SK-N-SH (cell line): ENCODE measurements around the gene TERT. TPM values are rescaled to one million over a fixed set of nuclear protein-coding genes. Genes with fewer than 3 reads are reported as not detected.

Experiments
- CTCF ChIA-PET: fragments of 300-600, 350-600 bp; formaldehyde crosslinking; extraction: SDS; loops from one replicate; lab custom pipeline; 2021; lab: Yijun Ruan, JAX
- POLR2A ChIA-PET: fragments of 350-600 bp; sonication (Branson Sonifier 250); formaldehyde crosslinking; extraction: SDS; loops from one replicate; lab custom pipeline; 2020; ENCODE audit warnings: antibody characterized with exemption, inconsistent platforms; lab: Yijun Ruan, JAX
- DNase-seq: peaks from one replicate; pipeline ENCODE4 v3.0.0; 2012
- H2AFZ ChIP-seq: fragments of 200-600 bp; sonication (generic); 2 replicates; pipeline ENCODE4 v1.8.1; 2016; ENCODE audit warnings: antibody characterized with exemption, mild to moderate bottlenecking, low read depth
- H3F3A ChIP-seq: fragments of 200-600 bp; sonication (generic); replicated peaks from 2 replicates; pipeline ENCODE3; 2016; ENCODE audit warnings: antibody characterized with exemption, mild to moderate bottlenecking; ENCODE audit not compliant: insufficient read depth
- H3K27ac ChIP-seq, 2 experiments: fragments of 200-500 bp in 1 of 2; fragments of 200-600 bp in 1 of 2; sonication (Bioruptor generic) in 1 of 2; sonication (generic), shearing (Covaris generic) in 1 of 2; 2 replicates each; pipeline versions ENCODE4 v1.5.1 to v1.6.1; 2014 to 2016; ENCODE audit warnings: low read depth in 2 of 2, inconsistent platforms in 1 of 2, low read length in 1 of 2, mild to moderate bottlenecking in 1 of 2, mixed read lengths in 1 of 2
- H3K27me3 ChIP-seq: fragments of 200-600 bp; sonication (generic), shearing (Covaris generic); 2 replicates; pipeline ENCODE4 v1.6.1; 2016; ENCODE audit warnings: mixed run types; ENCODE audit not compliant: insufficient read depth
- H3K36me3 ChIP-seq, 2 experiments: fragments of 200-500 bp in 1 of 2; fragments of 200-600 bp in 1 of 2; sonication (Bioruptor generic) in 1 of 2; sonication (generic) in 1 of 2; replicated peaks in 1 of 2; 2 replicates each; pipeline versions ENCODE3 to v1.5.1; 2014 to 2016; ENCODE audit warnings: low read length in 1 of 2, mild to moderate bottlenecking in 1 of 2; ENCODE audit not compliant: insufficient read depth in 2 of 2, control insufficient read depth in 1 of 2
- H3K4me1 ChIP-seq, 2 experiments: fragments of 200-500 bp in 1 of 2; fragments of 200-600 bp in 1 of 2; sonication (Bioruptor generic) in 1 of 2; sonication (generic), shearing (Covaris generic) in 1 of 2; 2 replicates each; pipeline versions ENCODE4 v1.5.1 to v1.6.1; 2014 to 2016; ENCODE audit warnings: low read depth in 1 of 2, low read length in 1 of 2, mixed run types in 1 of 2; ENCODE audit not compliant: insufficient read depth in 2 of 2, control insufficient read depth in 1 of 2
- H3K4me2 ChIP-seq: fragments of 200-600 bp; sonication (generic), shearing (Covaris generic); 2 replicates; pipeline ENCODE4 v1.6.1; 2017; ENCODE audit warnings: mixed run types
- H3K4me3 ChIP-seq, 2 experiments: fragments of 200-500 bp in 1 of 2; fragments of 200-600 bp in 1 of 2; sonication (Bioruptor generic) in 1 of 2; sonication (generic), shearing (Covaris generic) in 1 of 2; 2 replicates each; pipeline versions ENCODE4 v1.5.1 to v1.8.1; 2014 to 2016; ENCODE audit warnings: low read depth in 2 of 2, inconsistent platforms in 1 of 2, low read length in 1 of 2, mild to moderate bottlenecking in 1 of 2, mixed read lengths in 1 of 2, moderate library complexity in 1 of 2
- H3K79me2 ChIP-seq: fragments of 200-600 bp; sonication (generic); 2 replicates; pipeline ENCODE4 v1.8.1; 2017; ENCODE audit warnings: mild to moderate bottlenecking; ENCODE audit not compliant: insufficient read depth
- H3K9ac ChIP-seq: fragments of 200-600 bp; sonication (generic); 2 replicates; pipeline ENCODE4 v1.6.1; 2017; ENCODE audit warnings: mixed run types
- H3K9me2 ChIP-seq: fragments of 200-600 bp; sonication (generic); 2 replicates; pipeline ENCODE4 v1.6.1; 2017; ENCODE audit warnings: mixed run types
- H3K9me3 ChIP-seq: fragments of 200-600 bp; sonication (generic); 2 replicates; pipeline ENCODE4 v1.6.1; 2017; ENCODE audit warnings: mixed run types, mild to moderate bottlenecking, moderate library complexity
- H4K20me1 ChIP-seq: fragments of 200-600 bp; sonication (generic); 2 replicates; pipeline ENCODE4 v1.6.1; 2017; ENCODE audit warnings: mild to moderate bottlenecking, mixed run types; ENCODE audit not compliant: insufficient read depth
- CHD2 ChIP-seq: fragments of 150-350 bp; IDR thresholded peaks from 2 replicates; pipeline ENCODE4 v1.6.1; 2018; ENCODE audit warnings: low read length; ENCODE audit not compliant: partially characterized antibody
- ELF1 ChIP-seq: IDR thresholded peaks from 2 replicates; pipeline ENCODE4 v1.4.0; 2012
- EP300 ChIP-seq, 2 experiments: IDR thresholded peaks; 2 replicates each; pipeline versions ENCODE4 v1.4.0 to v1.6.1; 2012; ENCODE audit warnings: borderline replicate concordance in 1 of 2, low read depth in 1 of 2, low read length in 1 of 2
- FOXM1 ChIP-seq: IDR thresholded peaks from 2 replicates; pipeline ENCODE4 v1.4.0; 2012; ENCODE audit warnings: low read depth, mild to moderate bottlenecking
- GATA2 ChIP-seq: sonication (generic); formaldehyde crosslinking; IDR thresholded peaks from 2 replicates; pipeline ENCODE4 v1.5.0; 2020; ENCODE audit warnings: mild to moderate bottlenecking, missing genetic modification reagents
- MEF2A ChIP-seq: IDR thresholded peaks from 2 replicates; pipeline ENCODE4 v1.4.0; 2012; ENCODE audit warnings: low read depth, borderline replicate concordance
- MXI1 ChIP-seq: IDR thresholded peaks from 2 replicates; pipeline ENCODE4 v1.6.1; 2012; ENCODE audit warnings: mild to moderate bottlenecking, low read depth, low read length, improper control_type of control experiment
- NRF1 ChIP-seq: IDR thresholded peaks from 2 replicates; pipeline ENCODE4 v1.6.1; 2012; ENCODE audit warnings: low read depth, mild to moderate bottlenecking, low read length
- POLR2AphosphoS5 ChIP-seq: IDR thresholded peaks from 2 replicates; pipeline ENCODE4 v1.6.1; 2012; ENCODE audit warnings: low read depth, low read length
- RCOR1 ChIP-seq: fragments of 150-350 bp; IDR thresholded peaks from 2 replicates; pipeline ENCODE4 v1.6.1; 2017; ENCODE audit warnings: antibody characterized with exemption, low read length
- RFX5 ChIP-seq: IDR thresholded peaks from 2 replicates; pipeline ENCODE4 v1.6.1; 2012; ENCODE audit warnings: mild to moderate bottlenecking, improper control_type of control experiment, low read length
- RXRA ChIP-seq: IDR thresholded peaks from 2 replicates; pipeline ENCODE4 v1.4.0; 2012; ENCODE audit warnings: low read depth, mild to moderate bottlenecking, borderline replicate concordance
- SIN3A ChIP-seq: IDR thresholded peaks from 2 replicates; pipeline ENCODE4 v1.6.1; 2012; ENCODE audit warnings: low read depth, mild to moderate bottlenecking, low read length, moderate library complexity, borderline replicate concordance
- TAF1 ChIP-seq: IDR thresholded peaks from 2 replicates; pipeline ENCODE4 v1.6.1; 2012; ENCODE audit warnings: low read depth, mild to moderate bottlenecking, low read length, moderate library complexity, borderline replicate concordance
- TCF12 ChIP-seq: IDR thresholded peaks from 2 replicates; pipeline ENCODE4 v1.4.0; 2012
- TEAD4 ChIP-seq: IDR thresholded peaks from 2 replicates; pipeline ENCODE4 v1.4.0; 2012; ENCODE audit warnings: mild to moderate bottlenecking, borderline replicate concordance; ENCODE audit not compliant: insufficient read depth
- YY1 ChIP-seq: IDR thresholded peaks from 2 replicates; pipeline ENCODE4 v1.4.0; 2012; ENCODE audit warnings: low read depth, mild to moderate bottlenecking
- WGBS: methylation state at CpG from one replicate; pipeline ENCODE4 v1.1.6; 2017; ENCODE audit warnings: low lambda C conversion rate; 5-methylcytosine and 5-hydroxymethylcytosine counted together
- polyA plus RNA-seq, 3 experiments: library from polyadenylated mRNA; depleted of rRNA; stranded (reverse); fragments of >200 nt; gene quantifications; 2 replicates each; pipeline ENCODE4 v1.2.3, GENCODE V29; 2012
- TF ChIP-seq, protein P1 (sequence below): IDR thresholded peaks from 2 replicates; pipeline ENCODE4 v1.4.0; 2012; ENCODE audit warnings: low read depth, borderline replicate concordance
- TF ChIP-seq, protein P2 (sequence below): IDR thresholded peaks from 2 replicates; pipeline ENCODE4 v1.4.0; 2012; ENCODE audit warnings: low read depth, borderline replicate concordance
- TF ChIP-seq, protein P3 (sequence below): fragments of 200-600 bp; sonication (generic); IDR thresholded peaks from 2 replicates; pipeline ENCODE4 v1.6.1; 2017; ENCODE audit warnings: antibody characterized with exemption, mild to moderate bottlenecking, moderate library complexity

TERT gene
- polyA plus RNA-seq, 1 of the 3 experiments (the other 2 are of a cell fraction): 2.4 TPM

DNA sequence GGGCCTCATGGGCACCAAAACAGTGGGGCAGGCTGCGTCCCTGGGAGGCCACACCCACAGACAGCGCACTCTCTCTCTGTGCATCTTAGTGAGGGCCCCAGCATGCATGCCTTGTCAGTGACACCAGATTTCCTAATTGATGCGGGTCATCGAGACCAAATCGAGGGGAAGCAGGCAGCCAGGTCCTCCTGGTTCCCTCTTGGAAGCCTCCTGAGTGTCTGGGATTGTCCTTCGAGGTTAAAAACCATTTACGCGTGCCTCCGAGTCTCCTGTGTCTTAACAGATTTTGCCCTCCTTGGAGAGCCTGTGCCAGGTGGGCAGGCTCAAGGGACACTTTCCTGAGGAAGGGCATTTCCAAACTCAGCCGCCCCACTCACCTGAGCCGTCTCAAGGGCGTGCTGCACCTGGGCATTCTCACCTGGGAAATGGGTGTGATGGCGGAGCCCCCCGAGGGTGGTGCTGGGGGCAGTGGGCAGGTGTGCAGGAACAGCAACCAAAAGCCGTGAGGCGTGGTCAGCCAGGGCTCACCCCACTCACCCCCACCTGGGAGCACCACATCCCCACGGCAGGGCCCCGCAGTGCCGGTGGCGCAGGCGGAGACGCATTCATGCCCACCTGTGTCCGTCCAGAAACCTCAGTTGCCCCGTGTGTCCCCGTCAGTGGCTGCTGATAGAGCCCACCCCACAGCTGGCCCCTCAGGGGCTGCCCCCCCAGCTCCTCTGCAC is 90.7 kb downstream of the TERT start:
- Histone ChIP-seq H3K36me3 (no peaks in the 10 kb centered on the region), H3K4me3 (no peak overlapping the region), H2AFZ (no peak overlapping the region), H3K79me2 (no peaks in the 10 kb centered on the region), H3K9ac (no peak overlapping the region), H4K20me1 (no peaks in the 10 kb centered on the region), H3K27ac (no peak overlapping the region), H3F3A (no peaks in the 10 kb centered on the region), H3K27me3 (peaks cover 65% of the 10 kb centered on the region), H3K9me2 (no peaks in the 10 kb centered on the region), H3K4me1 (no peaks in the 10 kb centered on the region), H3K9me3 (no peaks in the 10 kb centered on the region), H3K4me2 (no peak overlapping the region)
- 58% methylated on average over 12 of the region's 25 CpGs for WGBS
- DNase-seq: no peak
- TF ChIP-seq RFX5 (no peak), GATA2 (CRISPR knock-in tag) (no peak), EP300 (IDR thresholded peaks at IDR 0.05; ENCODE audit: borderline replicate concordance in 1 of 2, low read depth in 1 of 2, low read length in 1 of 2) (no peak), SIN3A (no peak), ELF1 (no peak), RCOR1 (no peak), MEF2A (no peak), TCF12 (no peak), FOXM1 (no peak), POLR2AphosphoS5 (no peak), NRF1 (no peak)
- TF ChIP-seq, protein P1, sequence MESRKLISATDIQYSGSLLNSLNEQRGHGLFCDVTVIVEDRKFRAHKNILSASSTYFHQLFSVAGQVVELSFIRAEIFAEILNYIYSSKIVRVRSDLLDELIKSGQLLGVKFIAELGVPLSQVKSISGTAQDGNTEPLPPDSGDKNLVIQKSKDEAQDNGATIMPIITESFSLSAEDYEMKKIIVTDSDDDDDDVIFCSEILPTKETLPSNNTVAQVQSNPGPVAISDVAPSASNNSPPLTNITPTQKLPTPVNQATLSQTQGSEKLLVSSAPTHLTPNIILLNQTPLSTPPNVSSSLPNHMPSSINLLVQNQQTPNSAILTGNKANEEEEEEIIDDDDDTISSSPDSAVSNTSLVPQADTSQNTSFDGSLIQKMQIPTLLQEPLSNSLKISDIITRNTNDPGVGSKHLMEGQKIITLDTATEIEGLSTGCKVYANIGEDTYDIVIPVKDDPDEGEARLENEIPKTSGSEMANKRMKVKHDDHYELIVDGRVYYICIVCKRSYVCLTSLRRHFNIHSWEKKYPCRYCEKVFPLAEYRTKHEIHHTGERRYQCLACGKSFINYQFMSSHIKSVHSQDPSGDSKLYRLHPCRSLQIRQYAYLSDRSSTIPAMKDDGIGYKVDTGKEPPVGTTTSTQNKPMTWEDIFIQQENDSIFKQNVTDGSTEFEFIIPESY: no peak
- ChIA-PET POLR2A (no interaction called here), CTCF (interaction anchor here (0.6 to 4.6 kb wide), 12 partner anchors 12 to 450 kb away, joined by 3 to 23 read pairs (median 4); no protein-coding TSS in a partner anchor)

DNA sequence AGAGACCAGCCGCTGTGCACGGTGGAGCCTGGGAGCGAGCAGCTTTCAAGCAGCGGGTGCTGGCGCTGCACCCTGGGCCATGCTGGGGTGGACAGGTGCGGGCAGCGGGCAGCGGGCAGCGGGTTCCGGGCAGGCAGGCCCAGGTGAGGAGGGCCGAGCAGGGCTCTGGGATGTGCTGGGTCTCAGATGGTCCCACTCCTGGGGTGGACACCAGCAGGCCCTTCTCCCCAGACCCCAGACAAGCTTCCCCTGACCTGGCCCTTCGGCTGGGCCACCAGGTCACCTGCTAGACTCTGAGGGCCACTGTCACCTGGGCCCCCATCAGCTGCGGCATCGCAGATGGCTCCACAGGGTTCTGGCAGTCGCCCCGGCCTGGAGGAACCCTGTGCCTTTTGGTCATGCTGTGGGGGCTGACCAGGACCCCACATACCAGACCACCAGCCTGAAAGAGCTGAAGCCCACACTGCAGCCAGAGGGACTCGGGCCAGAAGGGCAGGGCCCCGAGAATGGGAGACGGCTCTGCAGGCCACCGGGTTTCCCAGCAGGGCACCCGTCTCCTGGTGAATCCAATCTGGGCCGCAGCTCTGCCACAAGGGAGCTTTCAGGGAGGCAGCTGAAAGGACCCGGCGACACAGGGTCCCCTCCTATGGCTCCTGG is 91.4 kb downstream of the TERT start:
- DNase-seq: no peak
- no peaks in the 10 kb centered on the region for H3K79me2 ChIP-seq
- H3K9me2 ChIP-seq: no peaks in the 10 kb centered on the region
- 24% methylated on average over 6 of the region's 24 CpGs for WGBS
- no peaks in the 10 kb centered on the region for H4K20me1 ChIP-seq
- no peak overlapping the region for H2AFZ ChIP-seq
- no peaks in the 10 kb centered on the region for H3K36me3 ChIP-seq
- POLR2A ChIA-PET: no interaction called here
- no peak overlapping the region for H3K27ac ChIP-seq
- CTCF ChIA-PET: interaction anchor here (1.1 to 4.6 kb wide), 4 partner anchors 13 to 36 kb away, joined by 3 to 23 read pairs (median 4); no protein-coding TSS in a partner anchor
- H3K4me2 ChIP-seq: no peak overlapping the region
- H3K9me3 ChIP-seq: no peaks in the 10 kb centered on the region
- H3F3A ChIP-seq: no peaks in the 10 kb centered on the region
- no peaks in the 10 kb centered on the region for H3K4me1 ChIP-seq
- peaks cover 72% of the 10 kb centered on the region for H3K27me3 ChIP-seq
- H3K9ac ChIP-seq: no peak overlapping the region
- H3K4me3 ChIP-seq: no peak overlapping the region
- TF ChIP-seq, protein P1: no peak
- TF ChIP-seq EP300 (IDR thresholded peaks at IDR 0.05; ENCODE audit: borderline replicate concordance in 1 of 2, low read depth in 1 of 2, low read length in 1 of 2) (no peak), YY1 (no peak), ELF1 (no peak), CHD2 (no peak), TEAD4 (no peak), RXRA (no peak), MEF2A (no peak), MXI1 (no peak), TAF1 (no peak), SIN3A (no peak)
- TF ChIP-seq, protein P2, sequence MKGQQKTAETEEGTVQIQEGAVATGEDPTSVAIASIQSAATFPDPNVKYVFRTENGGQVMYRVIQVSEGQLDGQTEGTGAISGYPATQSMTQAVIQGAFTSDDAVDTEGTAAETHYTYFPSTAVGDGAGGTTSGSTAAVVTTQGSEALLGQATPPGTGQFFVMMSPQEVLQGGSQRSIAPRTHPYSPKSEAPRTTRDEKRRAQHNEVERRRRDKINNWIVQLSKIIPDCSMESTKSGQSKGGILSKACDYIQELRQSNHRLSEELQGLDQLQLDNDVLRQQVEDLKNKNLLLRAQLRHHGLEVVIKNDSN: no peak
- TF ChIP-seq, protein P3, sequence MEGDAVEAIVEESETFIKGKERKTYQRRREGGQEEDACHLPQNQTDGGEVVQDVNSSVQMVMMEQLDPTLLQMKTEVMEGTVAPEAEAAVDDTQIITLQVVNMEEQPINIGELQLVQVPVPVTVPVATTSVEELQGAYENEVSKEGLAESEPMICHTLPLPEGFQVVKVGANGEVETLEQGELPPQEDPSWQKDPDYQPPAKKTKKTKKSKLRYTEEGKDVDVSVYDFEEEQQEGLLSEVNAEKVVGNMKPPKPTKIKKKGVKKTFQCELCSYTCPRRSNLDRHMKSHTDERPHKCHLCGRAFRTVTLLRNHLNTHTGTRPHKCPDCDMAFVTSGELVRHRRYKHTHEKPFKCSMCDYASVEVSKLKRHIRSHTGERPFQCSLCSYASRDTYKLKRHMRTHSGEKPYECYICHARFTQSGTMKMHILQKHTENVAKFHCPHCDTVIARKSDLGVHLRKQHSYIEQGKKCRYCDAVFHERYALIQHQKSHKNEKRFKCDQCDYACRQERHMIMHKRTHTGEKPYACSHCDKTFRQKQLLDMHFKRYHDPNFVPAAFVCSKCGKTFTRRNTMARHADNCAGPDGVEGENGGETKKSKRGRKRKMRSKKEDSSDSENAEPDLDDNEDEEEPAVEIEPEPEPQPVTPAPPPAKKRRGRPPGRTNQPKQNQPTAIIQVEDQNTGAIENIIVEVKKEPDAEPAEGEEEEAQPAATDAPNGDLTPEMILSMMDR: no peak
